GM21786 (cell line): ENCODE results near the gene ZNF48.
A peak's percentile ranks its signal among the peaks of the same experiment; 100 is the strongest.

Experiments
- ATAC-seq: cut with Tn5 transposase; IDR thresholded peaks from one replicate; pipeline ENCODE4 v1.9.1; 2021; ENCODE audit not compliant: unreplicated experiment

The ZNF48 gene

GRCh38 chr16:30439720-30440348 lies 44.6 kb downstream of the ZNF48 start:
- no peak for ATAC-seq

GRCh38 chr16:30443631-30444030 lies 48.4 kb downstream of the ZNF48 start:
- ATAC-seq, result no peak

GRCh38 chr16:30444231-30445148 lies 49.3 kb downstream of the ZNF48 start:
- ATAC-seq, result no peak

- ATAC-seq, result no peak
Observed at GRCh38 chr16:30445149-30445407, 49.9 kb downstream of the ZNF48 start.

- ATAC-seq, result peak; percentile 89
Observed at GRCh38 chr16:30445408-30446202, 50.4 kb downstream of the ZNF48 start, which contains the start of gene SEPHS2. Gene SEPHS2, minus strand, starts transcription at chr16:30445874. Its CDS starts 147 bp downstream, at chr16:30445727.

- no peak for ATAC-seq
Observed at GRCh38 chr16:30446203-30446595, 51.0 kb downstream of the ZNF48 start.

GRCh38 chr16:30447512-30448226 lies 52.4 kb downstream of the ZNF48 start:
- no peak for ATAC-seq

- ATAC-seq, result no peak
Observed at GRCh38 chr16:30449116-30449435, 53.9 kb downstream of the ZNF48 start.
